HepG2 (cell line): ENCODE measurements around the gene TSPAN15. TPM values are rescaled to one million over a fixed set of nuclear protein-coding genes. Genes with fewer than 3 reads are reported as not detected.

Experiments used
- ATAC-seq: fragments of 200-7000 bp; cut with Tn5 transposase; 3 replicates; pipeline ENCODE4 v1.9.1; 2020; ENCODE audit warnings: mild to moderate bottlenecking, moderate library complexity
- BruUV-seq: library from RNA; stranded (reverse); fragments of 400-500 nt; replicated peaks from 2 replicates; lab custom pipeline; 2021; lab: Mats Ljungman, UMichigan
- CTCF ChIA-PET: fragments of 300-600 bp; formaldehyde crosslinking; extraction: SDS; loops from one replicate; lab custom pipeline; 2021; ENCODE audit warnings: low total read pairs, inconsistent platforms, low intra/inter-chr PET ratio; lab: Yijun Ruan, JAX
- POLR2A ChIA-PET: fragments of 350-600 bp; sonication (Branson Sonifier 250); formaldehyde crosslinking; loops from one replicate; lab custom pipeline; 2020; ENCODE audit warnings: antibody characterized with exemption, inconsistent platforms; lab: Yijun Ruan, JAX
- DNase-seq: peaks from one replicate; pipeline ENCODE4 v3.0.0-alpha.2; 2015; ENCODE audit warnings: low spot score
- FAIRE-seq: peaks from 3 replicates; lab custom pipeline; 2011; peaks lifted over from hg19 to GRCh38; lab: Jason Lieb, UNC
- H2AFZ ChIP-seq: one replicate; pipeline ENCODE4 v1.6.1; 2011; ENCODE audit warnings: low read length, inconsistent platforms
- H3K27ac ChIP-seq: fragments of 300-600 bp; 3 replicates; pipeline ENCODE4 v1.8.0; 2011; ENCODE audit warnings: mixed run types, mild to moderate bottlenecking, mixed read lengths, low read length, inconsistent platforms; ENCODE audit not compliant: insufficient read depth; ENCODE audit errors: extremely low read length
- H3K27me3 ChIP-seq, 2 experiments: fragments of 200-600 bp in 1 of 2; 2 replicates in 1 of 2; 3 replicates in 1 of 2; pipeline versions ENCODE4 v1.6.0 to v1.8.0; 2011; ENCODE audit warnings: low read length in 2 of 2, mild to moderate bottlenecking in 2 of 2, moderate library complexity in 2 of 2, inconsistent platforms in 1 of 2; ENCODE audit not compliant: insufficient read depth in 2 of 2, control insufficient read depth in 1 of 2
- H3K36me3 ChIP-seq, 2 experiments: fragments of 200-600 bp in 1 of 2; replicated peaks in 1 of 2; 2 replicates in 1 of 2; 3 replicates in 1 of 2; pipeline versions ENCODE4 v1.5.1 to v1.8.0; 2011; ENCODE audit warnings: low read length in 2 of 2, inconsistent platforms in 1 of 2; ENCODE audit not compliant: insufficient read depth in 2 of 2, control insufficient read depth in 1 of 2
- H3K4me1 ChIP-seq: 2 replicates; pipeline ENCODE4 v1.5.1; 2012; ENCODE audit warnings: low read length, inconsistent platforms; ENCODE audit not compliant: insufficient read depth
- H3K4me2 ChIP-seq: 2 replicates; pipeline ENCODE4 v1.6.0; 2011; ENCODE audit warnings: low read depth, low read length, inconsistent platforms
- H3K4me3 ChIP-seq, 3 experiments: fragments of 200-600 bp in 1 of 3; sonication (generic), shearing (Covaris generic) in 1 of 3; replicated peaks in 1 of 3; 2 replicates each; pipeline ENCODE4 v1.5.1; 2011 to 2016; ENCODE audit warnings: low read length in 3 of 3, inconsistent platforms in 2 of 3, low read depth in 2 of 3, mild to moderate bottlenecking in 2 of 3, control low read depth in 1 of 3, mixed read lengths in 1 of 3; ENCODE audit not compliant: insufficient read depth in 1 of 3
- H3K79me2 ChIP-seq: one replicate; pipeline ENCODE4 v1.6.1; 2011; ENCODE audit warnings: low read length, inconsistent platforms; ENCODE audit not compliant: insufficient read depth
- H3K9ac ChIP-seq: 2 replicates; pipeline ENCODE4 v1.6.0; 2011; ENCODE audit warnings: mild to moderate bottlenecking, low read depth, low read length, inconsistent platforms; ENCODE audit not compliant: insufficient read depth
- H3K9me3 ChIP-seq: 2 replicates; pipeline ENCODE4 v1.5.1; 2012; ENCODE audit warnings: mild to moderate bottlenecking, low read length
- H4K20me1 ChIP-seq: 2 replicates; pipeline ENCODE4 v1.6.0; 2011; ENCODE audit warnings: inconsistent platforms, mild to moderate bottlenecking, low read length, moderate library complexity; ENCODE audit not compliant: insufficient read depth
- CAMTA2 ChIP-seq: sonication (generic); formaldehyde crosslinking; IDR thresholded peaks from 2 replicates; pipeline ENCODE4 v1.4.0; 2020; ENCODE audit warnings: mild to moderate bottlenecking, missing genetic modification reagents, borderline replicate concordance
- EHMT2 ChIP-seq: fragments of 200-600 bp; sonication (generic); IDR thresholded peaks from 2 replicates; pipeline ENCODE4 v1.7.0; 2017; ENCODE audit warnings: antibody characterized with exemption, low read depth, low read length, borderline replicate concordance
- KDM2A ChIP-seq: sonication (generic); formaldehyde crosslinking; IDR thresholded peaks from 2 replicates; pipeline ENCODE4 v1.4.0; 2020; ENCODE audit warnings: low read depth, missing genetic modification reagents, borderline replicate concordance
- SRSF9 ChIP-seq: fragments of 200-400 bp; formaldehyde crosslinking; IDR thresholded peaks from 2 replicates; pipeline ENCODE4 v1.6.1; 2018; ENCODE audit warnings: borderline replicate concordance, mild to moderate bottlenecking, low read depth, low read length; ENCODE audit not compliant: insufficient read depth, poor library complexity, severe bottlenecking
- ZNF224 ChIP-seq: sonication (generic); formaldehyde crosslinking; IDR thresholded peaks from 2 replicates; pipeline ENCODE4 v1.5.0; 2020; ENCODE audit warnings: mild to moderate bottlenecking, missing genetic modification reagents
- ZNF891 ChIP-seq: sonication (generic); formaldehyde crosslinking; IDR thresholded peaks from 2 replicates; pipeline ENCODE4 v1.5.0; 2020; ENCODE audit warnings: mild to moderate bottlenecking, missing genetic modification reagents
- WGBS: methylation state at CpG from one replicate; pipeline ENCODE4 v1.1.6; 2017; ENCODE audit warnings: low lambda C conversion rate; 5-methylcytosine and 5-hydroxymethylcytosine counted together
- in situ Hi-C: cut with HindIII; loops from 2 replicates; pipeline ENCODE4 v1.10.0; 2017; ENCODE audit warnings: low pct_unique_long_range_greater_than_20kb; ENCODE audit not compliant: extremely low pct_ligation_motif_present
- intact Hi-C: fragments of 100-400 bp; cut with micrococcal nuclease; formaldehyde crosslinking; loops from one replicate; pipeline ENCODE4 v1.10.0; 2022; ENCODE audit not compliant: unreplicated experiment
- polyA plus RNA-seq, 8 experiments: library from polyadenylated mRNA; depleted of rRNA in 3 of 8; stranded (reverse) in 7 of 8; unstranded in 1 of 8; fragments of >200 nt; fragmentation: Illumina TruSeq in 4 of 8; extraction: Trizol in 4 of 8; gene quantifications; 2 replicates each; pipeline versions ENCODE4 v1.2.1 to v1.2.3, GENCODE V29; 2011 to 2016; ENCODE audit warnings: low read depth in 4 of 8, missing spikeins in 1 of 8, mixed read lengths in 1 of 8; ENCODE audit not compliant: insufficient read depth in 1 of 8
- total RNA-seq, 5 experiments: library from RNA; depleted of rRNA; stranded (reverse); fragments of >200 nt; fragmentation: Illumina TruSeq; extraction: Trizol; gene quantifications; 2 replicates each; pipeline ENCODE4 v1.2.3, GENCODE V29; 2016; ENCODE audit warnings: low read depth in 1 of 5
- TF ChIP-seq, protein P1 (sequence below): sonication (generic); formaldehyde crosslinking; IDR thresholded peaks from 2 replicates; pipeline ENCODE4 v1.5.1; 2020; ENCODE audit warnings: mild to moderate bottlenecking, missing genetic modification reagents

Gene TSPAN15
- total and polyA plus RNA-seq, 2 of the 13 experiments (the other 11 are each of a cell fraction or from before 2014, with no cell fraction given) = 0.27 to 3.2 TPM

DNA sequence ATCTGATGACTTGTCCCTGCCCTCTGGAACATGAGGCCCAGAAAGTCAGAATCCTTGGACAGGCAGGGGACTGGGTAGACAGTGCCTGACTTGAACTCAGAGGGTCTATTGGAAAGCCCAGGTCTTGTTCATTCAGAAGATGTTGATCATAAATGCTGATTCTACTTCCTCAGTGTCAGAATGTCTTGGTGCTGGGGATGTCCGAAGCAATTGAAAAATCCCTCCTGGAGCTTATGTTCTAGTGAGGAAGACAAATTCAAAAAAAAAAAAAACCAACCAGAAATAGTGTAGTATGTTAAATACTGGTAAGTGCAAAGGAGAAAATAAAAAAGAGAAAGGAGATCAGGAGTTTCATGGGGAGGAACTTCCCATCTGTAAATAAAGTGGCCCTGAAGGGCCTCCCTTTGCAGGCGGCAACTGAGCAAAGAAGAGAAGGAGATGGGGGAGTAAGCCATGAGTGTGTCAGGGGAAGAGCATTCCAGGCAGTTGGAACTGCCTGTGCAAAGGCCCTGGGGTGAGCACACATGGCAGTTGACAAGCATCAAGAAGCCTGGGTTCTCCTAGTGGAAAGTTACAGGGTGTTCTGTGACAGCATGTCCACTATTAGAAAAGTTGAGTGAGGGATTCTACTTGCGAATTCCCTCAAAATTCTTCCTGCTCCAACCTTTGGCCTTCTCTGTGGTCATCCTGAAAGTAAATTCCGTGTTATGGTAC lies 30.7 kb downstream of the TSPAN15 start (continued):
- TF ChIP-seq, protein P1, sequence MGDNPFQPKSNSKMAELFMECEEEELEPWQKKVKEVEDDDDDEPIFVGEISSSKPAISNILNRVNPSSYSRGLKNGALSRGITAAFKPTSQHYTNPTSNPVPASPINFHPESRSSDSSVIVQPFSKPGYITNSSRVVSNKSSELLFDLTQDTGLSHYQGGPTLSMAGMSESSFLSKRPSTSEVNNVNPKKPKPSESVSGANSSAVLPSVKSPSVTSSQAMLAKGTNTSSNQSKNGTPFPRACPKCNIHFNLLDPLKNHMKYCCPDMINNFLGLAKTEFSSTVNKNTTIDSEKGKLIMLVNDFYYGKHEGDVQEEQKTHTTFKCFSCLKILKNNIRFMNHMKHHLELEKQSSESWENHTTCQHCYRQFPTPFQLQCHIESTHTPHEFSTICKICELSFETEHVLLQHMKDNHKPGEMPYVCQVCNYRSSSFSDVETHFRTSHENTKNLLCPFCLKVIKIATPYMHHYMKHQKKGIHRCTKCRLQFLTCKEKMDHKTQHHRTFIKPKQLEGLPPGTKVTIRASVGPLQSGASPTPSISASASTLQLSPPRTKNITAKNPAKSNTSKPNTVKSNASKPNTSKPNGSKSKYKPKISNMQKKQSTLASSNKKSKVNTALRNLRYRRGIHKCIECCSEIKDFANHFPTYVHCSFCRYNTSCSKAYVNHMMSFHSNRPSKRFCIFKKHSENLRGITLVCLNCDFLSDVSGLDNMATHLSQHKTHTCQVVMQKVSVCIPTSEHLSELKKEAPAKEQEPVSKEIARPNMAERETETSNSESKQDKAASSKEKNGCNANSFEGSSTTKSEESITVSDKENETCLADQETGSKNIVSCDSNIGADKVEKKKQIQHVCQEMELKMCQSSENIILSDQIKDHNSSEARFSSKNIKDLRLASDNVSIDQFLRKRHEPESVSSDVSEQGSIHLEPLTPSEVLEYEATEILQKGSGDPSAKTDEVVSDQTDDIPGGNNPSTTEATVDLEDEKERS = no peak
- TF ChIP-seq SRSF9 (no peak), CAMTA2 (no peak), ZNF224 (CRISPR knock-in tag) (no peak)

DNA sequence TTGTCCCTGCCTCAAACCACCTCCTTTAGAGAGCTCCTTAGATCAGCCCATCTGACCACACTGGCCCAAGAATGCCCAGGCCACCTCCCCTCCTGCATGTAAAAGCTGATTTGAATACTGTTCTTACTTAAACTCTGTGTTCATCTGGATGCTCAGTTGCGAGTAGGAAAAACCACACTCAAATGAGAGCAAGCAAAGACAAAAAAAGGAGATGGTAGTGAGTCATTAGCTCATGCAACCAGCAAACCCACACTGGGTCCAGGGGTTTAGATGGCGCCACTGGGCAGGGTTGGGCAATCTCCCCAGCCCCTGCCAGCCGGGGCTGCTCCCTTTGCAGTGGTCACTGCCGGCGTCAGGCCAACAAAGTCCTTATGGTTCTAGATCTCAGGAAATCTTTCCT lies 32.7 kb downstream of the TSPAN15 start:
- in situ Hi-C loops (no loop called here), intact Hi-C loops (no loop called here)
- H3K9ac ChIP-seq = no peak overlapping the region
- FAIRE-seq (no peak), DNase-seq (no peak), ATAC-seq (no peak)
- H3K4me1 ChIP-seq = no peaks in the 10 kb centered on the region
- no peak for TF ChIP-seq EHMT2
- no peak for TF ChIP-seq ZNF891 (CRISPR knock-in tag)
- no peak for TF ChIP-seq KDM2A
- no TSS peak for BruUV-seq
- H2AFZ ChIP-seq = no peak overlapping the region
- H3K27ac ChIP-seq = no peak overlapping the region
- peaks cover 9% of the 10 kb centered on the region; the same call in 1 of the 2 replicates for H3K9me3 ChIP-seq
- H3K79me2 ChIP-seq = no peaks in the 10 kb centered on the region
- CTCF ChIA-PET = no interaction called here
- no peaks in the 10 kb centered on the region for H3K36me3 ChIP-seq
- H3K27me3 ChIP-seq = peaks cover 0 to 10% of the 10 kb centered on the region in 2 experiments; a peak in 1 of 5 replicates
- 36% methylated on average over 3 of the region's 5 CpGs for WGBS
- H4K20me1 ChIP-seq = no peaks in the 10 kb centered on the region
- H3K4me2 ChIP-seq = no peak overlapping the region
- H3K4me3 ChIP-seq = no peak overlapping the region
- POLR2A ChIA-PET = no interaction called here
